Measurements from ENCODE around the gene LRIG1. TPM values are rescaled to one million over a fixed set of nuclear protein-coding genes. Genes with fewer than 3 reads are reported as not detected.
A peak's percentile ranks its signal among the peaks of the same experiment; 100 is the strongest.

LRIG1 gene
- total RNA-seq, 1 experiment from 2014 or later: 14.6 TPM

DNA sequence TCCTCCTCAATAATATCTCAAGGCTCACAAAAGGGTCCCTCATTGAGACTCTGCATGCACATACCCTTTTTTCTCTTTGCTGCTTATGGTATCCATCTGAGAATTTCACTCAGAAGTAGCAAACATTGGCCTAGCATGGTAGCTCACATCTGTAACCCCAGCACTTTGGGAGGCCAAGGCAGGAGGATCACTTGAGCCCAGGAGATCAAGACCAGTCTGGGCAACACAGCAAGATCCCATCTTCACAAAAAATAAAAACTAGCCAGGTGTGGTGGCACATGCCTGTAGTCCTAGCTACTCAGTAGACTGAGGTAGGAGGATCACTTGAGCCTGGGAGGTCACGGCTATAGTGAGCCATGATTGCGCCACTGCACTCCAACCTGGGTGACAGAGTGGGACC is 11.7 kb downstream of the LRIG1 start:
- no peak for DNase-seq (ENCODE audit: low read depth)

- no peak for DNase-seq (ENCODE audit: low read depth)
Observed at GRCh38 chr3:66488492-66488891, 12.3 kb downstream of the LRIG1 start.

DNA sequence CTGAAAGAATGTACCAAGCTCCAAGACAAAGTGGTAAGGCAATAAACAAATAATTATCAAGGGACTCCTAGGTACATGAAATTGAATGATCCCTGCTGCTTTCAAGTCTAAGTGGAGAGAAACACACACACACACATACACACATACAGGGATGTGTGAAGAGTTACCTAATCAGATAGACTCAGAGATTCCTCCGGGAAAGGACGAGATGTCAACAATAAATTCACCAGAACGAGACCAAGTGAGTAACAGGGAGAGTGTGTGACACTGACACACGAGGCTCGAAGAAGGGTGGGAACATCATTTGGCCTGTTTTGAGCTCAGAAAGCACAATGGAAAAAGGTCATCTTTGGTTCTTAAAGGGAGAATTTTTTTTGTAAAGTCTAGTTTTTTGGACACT is 13.4 kb downstream of the LRIG1 start:
- DNase-seq (ENCODE audit: low read depth): no peak

DNA sequence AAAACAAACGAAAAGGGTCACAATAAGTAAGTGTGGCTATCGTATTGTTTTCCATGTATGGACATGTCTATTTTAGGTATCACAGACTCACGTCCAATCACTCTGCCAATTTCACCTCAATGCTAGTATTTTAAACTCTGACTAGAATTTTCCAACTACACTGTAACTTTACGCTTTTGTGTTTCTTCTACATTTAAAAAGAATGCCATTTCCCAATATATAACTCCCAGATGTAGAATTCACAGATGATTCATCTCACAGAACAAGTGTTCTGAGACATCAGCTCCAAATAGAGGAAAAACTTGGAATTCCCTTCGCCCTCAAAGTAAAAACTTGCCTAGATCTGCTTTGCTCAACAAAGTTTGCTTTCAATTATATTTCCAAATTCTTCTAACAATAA is 14.2 kb downstream of the LRIG1 start:
- DNase-seq (ENCODE audit: low read depth): no peak

- DNase-seq (ENCODE audit: low read depth): no peak
Observed at GRCh38 chr3:66486202-66486601, 14.6 kb downstream of the LRIG1 start.

- no peak for DNase-seq (ENCODE audit: low read depth)
Observed at GRCh38 chr3:66485291-66485968, 15.4 kb downstream of the LRIG1 start.

DNA sequence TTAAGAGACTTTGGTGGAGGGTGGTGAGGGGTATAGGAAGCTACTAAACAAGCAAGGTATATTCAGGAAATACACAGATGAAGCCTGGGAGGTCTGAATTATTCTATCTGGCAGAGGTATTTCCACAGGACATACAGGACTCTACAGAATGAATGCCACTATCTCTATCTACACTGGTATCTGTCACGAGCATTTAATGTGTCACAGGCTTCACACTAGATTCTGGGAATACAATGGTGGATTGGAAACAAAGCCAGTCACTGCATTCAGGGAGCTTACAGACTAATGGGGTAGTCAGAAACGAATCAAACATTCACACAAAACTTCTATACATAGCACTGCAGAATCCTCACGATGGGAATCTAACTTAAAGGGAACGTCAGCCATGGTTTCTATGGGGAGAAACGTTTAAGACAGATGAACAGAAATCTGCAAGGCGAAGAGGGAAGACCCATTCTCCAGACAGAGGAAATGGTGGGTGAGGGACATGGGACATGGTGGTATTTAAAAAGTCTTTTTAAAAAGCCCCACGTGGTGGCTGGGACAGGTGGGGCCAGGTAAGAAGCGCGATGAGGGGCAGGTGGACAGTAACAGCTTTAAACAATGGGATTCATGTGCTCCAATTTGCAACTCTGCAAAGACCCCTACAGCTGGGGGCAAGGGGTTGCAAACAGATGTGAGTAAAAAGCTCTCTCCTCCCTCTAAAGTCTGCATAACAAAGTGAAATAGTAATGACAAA is 16.5 kb downstream of the LRIG1 start:
- DNase-seq (ENCODE audit: low read depth): no peak

DNA sequence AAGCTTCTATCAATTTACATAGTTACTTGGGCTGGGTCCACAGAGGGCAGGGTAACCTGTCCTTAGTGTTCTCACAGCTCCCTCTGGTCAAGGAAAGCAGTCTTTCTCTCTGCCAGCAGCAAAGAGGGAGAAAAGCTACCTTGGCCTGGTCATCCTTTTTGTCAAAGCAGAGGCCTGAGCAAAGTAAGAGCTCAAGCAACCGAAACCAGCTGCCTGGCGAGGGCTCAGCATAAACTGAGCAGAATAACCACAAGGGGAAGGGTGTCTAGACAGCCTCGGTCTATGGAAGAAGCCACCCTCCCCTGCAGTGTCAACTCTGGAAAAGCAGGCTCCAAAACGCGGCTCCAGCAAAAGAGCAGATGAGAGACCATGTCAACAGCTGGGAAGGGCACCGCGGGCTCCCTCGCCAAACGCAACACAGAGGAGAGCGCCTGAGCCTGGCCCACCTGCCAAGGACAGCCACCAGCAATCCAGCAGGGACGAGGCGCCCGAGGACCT is 17.4 kb downstream of the LRIG1 start:
- DNase-seq (ENCODE audit: low read depth): no peak

DNA sequence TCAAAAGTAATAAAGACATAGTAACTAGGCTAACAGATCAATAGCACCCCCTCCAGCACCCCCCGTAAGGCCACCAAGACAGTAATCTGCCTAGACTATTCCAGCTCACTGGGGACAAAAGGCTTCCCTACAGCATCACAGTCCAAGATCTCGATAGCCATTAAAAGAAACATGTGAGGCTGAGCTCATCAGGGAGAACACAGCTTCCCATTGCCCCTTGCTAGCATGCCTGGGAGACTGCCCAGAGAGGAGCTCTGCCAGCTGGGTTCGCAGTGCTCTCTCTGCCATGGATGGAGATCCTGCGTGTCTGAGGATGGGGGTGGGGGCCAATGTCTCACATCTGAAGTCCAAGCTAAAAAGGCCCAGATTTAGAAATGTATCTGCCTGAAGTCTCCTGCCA is 17.8 kb downstream of the LRIG1 start:
- no peak for DNase-seq (ENCODE audit: low read depth)

GRCh38 chr3:66482018-66482404 is 18.8 kb downstream of the LRIG1 start:
- no peak for DNase-seq (ENCODE audit: low read depth)

DNA sequence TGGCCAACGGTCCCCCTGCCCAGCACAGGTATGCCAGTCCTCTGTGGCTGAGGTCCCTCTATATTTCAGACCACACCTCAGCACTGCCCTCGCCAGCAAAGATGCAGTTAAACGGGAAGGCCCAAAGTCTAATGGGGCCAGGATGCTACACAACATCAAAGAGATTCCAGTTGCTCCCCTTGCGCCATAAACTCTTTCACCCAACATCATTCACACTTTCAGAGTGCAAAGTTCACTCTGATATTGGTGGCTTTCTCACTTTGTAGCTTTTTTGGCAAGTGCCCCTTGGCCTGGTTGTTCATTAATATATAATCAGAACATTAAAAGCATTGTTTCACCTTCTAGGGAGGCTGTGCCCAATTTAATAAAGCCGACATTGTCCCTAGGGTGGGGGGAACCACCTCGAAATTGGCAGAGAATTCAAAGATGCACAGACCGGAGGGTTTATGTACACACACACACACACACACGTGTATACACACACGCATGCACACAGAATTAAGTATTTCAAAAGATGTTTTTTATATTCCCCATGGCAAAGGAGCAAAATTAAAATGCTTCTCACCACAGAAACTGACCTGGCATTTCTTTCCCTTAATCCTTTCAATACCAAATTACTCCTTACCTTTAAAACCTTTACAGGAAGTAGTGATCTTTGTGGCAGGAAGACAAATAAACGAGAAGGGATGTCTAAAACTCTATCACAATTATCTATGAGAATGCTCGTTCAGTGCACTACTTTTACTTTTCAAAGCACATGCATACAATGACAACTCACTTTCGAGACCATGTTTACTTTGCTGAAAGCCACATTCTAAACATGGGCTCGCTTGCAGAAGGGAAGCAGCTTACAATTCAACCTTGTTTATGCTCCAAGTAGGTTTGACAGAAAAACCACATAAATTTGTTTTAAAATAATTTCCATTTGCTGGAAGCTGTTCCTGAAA is 19.5 kb downstream of the LRIG1 start:
- no peak for DNase-seq (ENCODE audit: low read depth)

GRCh38 chr3:66480666-66481065 is 20.2 kb downstream of the LRIG1 start:
- no peak for DNase-seq (ENCODE audit: low read depth)

DNA sequence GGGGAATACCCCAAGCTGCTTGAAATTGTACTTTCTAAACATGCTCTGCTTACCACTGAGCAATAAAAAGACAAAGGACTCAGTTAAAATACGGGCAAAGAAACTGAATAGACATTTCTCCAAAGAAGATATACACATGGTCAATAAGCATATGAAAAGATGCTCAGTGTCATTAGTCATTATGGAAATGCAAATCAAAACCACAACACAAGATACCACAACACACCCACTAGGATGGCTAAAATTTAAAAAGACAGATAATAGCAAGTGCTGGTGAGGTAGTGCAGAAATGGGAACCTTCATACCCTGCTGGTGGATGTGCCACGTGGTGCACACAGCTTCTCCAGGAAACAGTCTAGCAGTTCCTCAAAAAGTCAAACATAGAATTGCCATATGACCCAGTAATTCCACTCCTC is 21.3 kb downstream of the LRIG1 start:
- DNase-seq (ENCODE audit: low read depth): no peak

GRCh38 chr3:66478960-66479359 is 21.9 kb downstream of the LRIG1 start:
- no peak for DNase-seq (ENCODE audit: low read depth)

GRCh38 chr3:66477856-66478255 is 23.0 kb downstream of the LRIG1 start:
- DNase-seq (ENCODE audit: low read depth): no peak

DNA sequence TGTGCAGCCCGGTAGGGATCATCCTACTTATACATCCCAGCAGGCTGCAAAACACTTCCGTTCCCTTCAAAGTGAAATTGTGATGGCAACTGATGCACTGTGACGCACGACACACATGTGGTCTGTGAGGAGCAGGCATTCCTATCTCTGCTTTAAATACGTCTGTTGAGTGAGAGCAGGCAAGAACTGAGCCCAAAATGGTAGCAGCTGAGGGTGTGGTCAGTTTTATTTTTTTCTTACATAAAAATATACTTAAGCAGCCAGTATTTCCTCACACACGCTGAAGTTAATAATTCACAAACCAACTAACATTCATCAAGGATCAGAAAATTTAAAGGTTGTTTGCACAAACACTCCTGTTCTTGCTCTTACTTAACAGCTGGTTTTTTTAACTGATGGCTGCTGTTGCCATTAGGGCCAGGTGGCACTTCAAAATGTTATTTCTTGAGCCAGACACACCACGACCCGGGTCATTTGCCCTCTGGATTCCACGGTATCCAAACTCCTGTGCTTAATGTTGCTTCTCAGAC is 23.9 kb downstream of the LRIG1 start:
- DNase-seq (ENCODE audit: low read depth): no peak

GRCh38 chr3:66475386-66476020 is 25.3 kb downstream of the LRIG1 start:
- DNase-seq (ENCODE audit: low read depth): no peak

- DNase-seq (ENCODE audit: low read depth): no peak
Observed at GRCh38 chr3:66473692-66474091, 27.1 kb downstream of the LRIG1 start.

DNA sequence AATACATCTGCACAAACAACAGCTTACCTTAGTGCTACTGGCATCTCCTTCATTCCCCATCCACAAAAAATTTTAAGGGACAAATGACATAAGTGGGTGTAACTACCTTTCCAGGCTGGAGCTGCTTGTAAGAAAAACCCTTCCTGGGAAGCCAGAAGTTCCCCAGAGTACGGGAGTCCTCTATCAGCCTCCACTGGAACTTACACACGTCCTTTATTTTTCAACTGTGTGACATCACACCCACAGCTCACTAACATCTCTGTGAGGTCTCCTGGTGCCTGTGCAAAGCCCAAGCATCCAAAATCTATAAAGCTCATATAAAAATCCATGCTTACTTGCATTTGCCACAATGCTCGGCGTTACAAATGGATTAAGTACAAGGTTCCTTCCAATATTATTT is 27.6 kb downstream of the LRIG1 start:
- no peak for DNase-seq (ENCODE audit: low read depth)

DNA sequence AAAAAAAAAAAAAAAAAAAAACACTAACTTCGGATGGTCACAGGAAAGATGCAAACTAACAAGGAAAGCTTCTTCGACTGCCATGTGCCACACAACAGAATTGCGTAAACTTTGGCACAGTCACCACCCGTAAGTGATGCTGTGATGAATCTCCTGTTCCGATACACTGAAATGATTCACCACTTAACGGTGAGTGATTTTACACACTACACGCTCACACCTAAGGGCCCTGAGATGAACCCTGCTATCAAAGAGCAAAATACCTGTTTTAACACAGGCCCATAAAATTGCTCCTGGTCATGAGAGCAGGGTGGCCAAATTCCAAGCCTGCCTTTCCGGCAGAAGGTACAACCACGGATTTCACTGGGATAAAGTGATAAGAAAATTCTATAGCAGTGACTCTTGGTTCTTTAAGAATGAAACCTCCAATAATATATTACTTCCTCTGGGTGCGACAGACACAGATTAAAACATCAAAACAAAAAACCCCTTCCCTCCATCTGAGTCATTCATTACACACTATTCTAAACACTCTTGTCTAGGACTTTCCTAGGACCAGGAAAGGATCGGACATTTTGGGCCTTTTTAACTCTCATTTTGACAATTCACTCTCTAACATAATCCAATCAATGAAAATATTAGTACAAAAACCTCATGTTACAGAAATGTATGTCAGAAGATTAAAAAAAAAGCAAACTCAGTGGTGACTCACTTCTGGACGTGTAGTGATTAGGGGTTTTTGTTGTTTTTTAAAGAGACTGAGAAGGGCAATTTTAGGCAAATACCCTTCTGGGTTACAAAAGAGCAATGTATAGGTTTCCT is 28.3 kb downstream of the LRIG1 start:
- DNase-seq (ENCODE audit: low read depth): peak; percentile 79

Measured in HT1080 (cell line).